ENCODE results near the gene ALDH5A1.

ALDH5A1 gene

GRCh38 chr6:24458134-24458533 lies 36.6 kb upstream of the ALDH5A1 start:
- Histone ChIP-seq H3K9me3 (ENCODE audit: control insufficient read depth, insufficient read depth, low read length) (no peaks in the 10 kb centered on the region), H3K36me3 (ENCODE audit: control insufficient read depth, insufficient read depth, low read length) (0 out of 2 replicates have a peak, but pooled peaks cover 3% of the 10 kb centered on the region), H3K4me3 (ENCODE audit: low read length) (no peak overlapping the region), H3K27ac (ENCODE audit: low read length) (no peak overlapping the region), H3K4me1 (ENCODE audit: control insufficient read depth, insufficient read depth, low read length) (no peaks in the 10 kb centered on the region), H3K27me3 (ENCODE audit: control insufficient read depth, insufficient read depth, low read length) (no peaks in the 10 kb centered on the region)
- no peak for DNase-seq (ENCODE audit: low read depth, low spot score)
- no CpG with 5 or more reads among the region's 4 CpGs for WGBS (ENCODE audit: insufficient coverage, insufficient read length)

- no peak for DNase-seq (ENCODE audit: low read depth, low spot score)
- Histone ChIP-seq H3K36me3 (ENCODE audit: control insufficient read depth, insufficient read depth, low read length) (0 out of 2 replicates have a peak, but pooled peaks cover 3% of the 10 kb centered on the region), H3K27me3 (ENCODE audit: control insufficient read depth, insufficient read depth, low read length) (no peaks in the 10 kb centered on the region), H3K27ac (ENCODE audit: low read length) (no peak overlapping the region), H3K9me3 (ENCODE audit: control insufficient read depth, insufficient read depth, low read length) (no peaks in the 10 kb centered on the region), H3K4me3 (ENCODE audit: low read length) (no peak overlapping the region), H3K4me1 (ENCODE audit: control insufficient read depth, insufficient read depth, low read length) (no peaks in the 10 kb centered on the region)
- WGBS (ENCODE audit: insufficient coverage, insufficient read length): no CpG with 5 or more reads among the region's 2 CpGs
These were observed 35.8 kb upstream of the ALDH5A1 start for GRCh38 chr6:24458941-24459340.

GRCh38 chr6:24460966-24461365 lies 33.8 kb upstream of the ALDH5A1 start:
- Histone ChIP-seq H3K9me3 (ENCODE audit: control insufficient read depth, insufficient read depth, low read length) (no peaks in the 10 kb centered on the region), H3K36me3 (ENCODE audit: control insufficient read depth, insufficient read depth, low read length) (0 out of 2 replicates have a peak, but pooled peaks cover 3% of the 10 kb centered on the region), H3K27me3 (ENCODE audit: control insufficient read depth, insufficient read depth, low read length) (no peaks in the 10 kb centered on the region), H3K4me1 (ENCODE audit: control insufficient read depth, insufficient read depth, low read length) (no peaks in the 10 kb centered on the region), H3K4me3 (ENCODE audit: low read length) (no peak overlapping the region), H3K27ac (ENCODE audit: low read length) (no peak overlapping the region)
- WGBS (ENCODE audit: insufficient coverage, insufficient read length): no CpG with 5 or more reads among the region's 4 CpGs
- no peak for DNase-seq (ENCODE audit: low read depth, low spot score)

GRCh38 chr6:24464253-24465038 lies 30.3 kb upstream of the ALDH5A1 start:
- DNase-seq (ENCODE audit: low read depth, low spot score): no peak
- no peaks in the 10 kb centered on the region for H3K27me3 ChIP-seq (ENCODE audit: control insufficient read depth, insufficient read depth, low read length)
- H3K27ac ChIP-seq (ENCODE audit: low read length): no peak overlapping the region
- no peaks in the 10 kb centered on the region for H3K9me3 ChIP-seq (ENCODE audit: control insufficient read depth, insufficient read depth, low read length)
- no peak overlapping the region for H3K4me3 ChIP-seq (ENCODE audit: low read length)
- WGBS (ENCODE audit: insufficient coverage, insufficient read length): no CpG with 5 or more reads among the region's 11 CpGs
- H3K4me1 ChIP-seq (ENCODE audit: control insufficient read depth, insufficient read depth, low read length): no peaks in the 10 kb centered on the region
- 0 out of 2 replicates have a peak, but pooled peaks cover 3% of the 10 kb centered on the region for H3K36me3 ChIP-seq (ENCODE audit: control insufficient read depth, insufficient read depth, low read length)

- Histone ChIP-seq H3K36me3 (ENCODE audit: control insufficient read depth, insufficient read depth, low read length) (no peaks in the 10 kb centered on the region), H3K4me3 (ENCODE audit: low read length) (no peak overlapping the region), H3K9me3 (ENCODE audit: control insufficient read depth, insufficient read depth, low read length) (no peaks in the 10 kb centered on the region), H3K27me3 (ENCODE audit: control insufficient read depth, insufficient read depth, low read length) (no peaks in the 10 kb centered on the region), H3K27ac (ENCODE audit: low read length) (no peak overlapping the region), H3K4me1 (ENCODE audit: control insufficient read depth, insufficient read depth, low read length) (no peaks in the 10 kb centered on the region)
- no peak for DNase-seq (ENCODE audit: low read depth, low spot score)
- WGBS (ENCODE audit: insufficient coverage, insufficient read length): no CpG with 5 or more reads among the region's 7 CpGs
These were observed 25.0 kb upstream of the ALDH5A1 start for GRCh38 chr6:24469811-24470210.

- Histone ChIP-seq H3K9me3 (ENCODE audit: control insufficient read depth, insufficient read depth, low read length) (no peaks in the 10 kb centered on the region), H3K27ac (ENCODE audit: low read length) (no peak overlapping the region), H3K4me3 (ENCODE audit: low read length) (no peak overlapping the region), H3K27me3 (ENCODE audit: control insufficient read depth, insufficient read depth, low read length) (no peaks in the 10 kb centered on the region), H3K4me1 (ENCODE audit: control insufficient read depth, insufficient read depth, low read length) (no peaks in the 10 kb centered on the region), H3K36me3 (ENCODE audit: control insufficient read depth, insufficient read depth, low read length) (no peaks in the 10 kb centered on the region)
- no peak for DNase-seq (ENCODE audit: low read depth, low spot score)
These were observed 22.6 kb upstream of the ALDH5A1 start for GRCh38 chr6:24472181-24472580.

- no peak for DNase-seq (ENCODE audit: low read depth, low spot score)
- no peaks in the 10 kb centered on the region for H3K9me3 ChIP-seq (ENCODE audit: control insufficient read depth, insufficient read depth, low read length)
- H3K4me3 ChIP-seq (ENCODE audit: low read length): no peak overlapping the region
- no peaks in the 10 kb centered on the region for H3K27me3 ChIP-seq (ENCODE audit: control insufficient read depth, insufficient read depth, low read length)
- WGBS (ENCODE audit: insufficient coverage, insufficient read length): no CpG with 5 or more reads among the region's 6 CpGs
- no peaks in the 10 kb centered on the region for H3K4me1 ChIP-seq (ENCODE audit: control insufficient read depth, insufficient read depth, low read length)
- H3K27ac ChIP-seq (ENCODE audit: low read length): no peak overlapping the region
- no peaks in the 10 kb centered on the region for H3K36me3 ChIP-seq (ENCODE audit: control insufficient read depth, insufficient read depth, low read length)
These were observed 18.1 kb upstream of the ALDH5A1 start for GRCh38 chr6:24476631-24477030.

- Histone ChIP-seq H3K36me3 (ENCODE audit: control insufficient read depth, insufficient read depth, low read length) (no peaks in the 10 kb centered on the region), H3K27ac (ENCODE audit: low read length) (no peak overlapping the region), H3K4me1 (ENCODE audit: control insufficient read depth, insufficient read depth, low read length) (no peaks in the 10 kb centered on the region), H3K27me3 (ENCODE audit: control insufficient read depth, insufficient read depth, low read length) (no peaks in the 10 kb centered on the region), H3K9me3 (ENCODE audit: control insufficient read depth, insufficient read depth, low read length) (no peaks in the 10 kb centered on the region), H3K4me3 (ENCODE audit: low read length) (no peak overlapping the region)
- no peak for DNase-seq (ENCODE audit: low read depth, low spot score)
- no CpG with 5 or more reads among the region's 1 CpG for WGBS (ENCODE audit: insufficient coverage, insufficient read length)
These were observed 17.7 kb upstream of the ALDH5A1 start for GRCh38 chr6:24477070-24477469.

GRCh38 chr6:24478903-24479302 lies 15.9 kb upstream of the ALDH5A1 start:
- H3K4me1 ChIP-seq (ENCODE audit: control insufficient read depth, insufficient read depth, low read length): no peaks in the 10 kb centered on the region
- H3K9me3 ChIP-seq (ENCODE audit: control insufficient read depth, insufficient read depth, low read length): no peaks in the 10 kb centered on the region
- H3K4me3 ChIP-seq (ENCODE audit: low read length): no peak overlapping the region
- no peak for DNase-seq (ENCODE audit: low read depth, low spot score)
- no CpG with 5 or more reads among the region's 4 CpGs for WGBS (ENCODE audit: insufficient coverage, insufficient read length)
- no peak overlapping the region for H3K27ac ChIP-seq (ENCODE audit: low read length)
- no peaks in the 10 kb centered on the region for H3K27me3 ChIP-seq (ENCODE audit: control insufficient read depth, insufficient read depth, low read length)
- H3K36me3 ChIP-seq (ENCODE audit: control insufficient read depth, insufficient read depth, low read length): no peaks in the 10 kb centered on the region

GRCh38 chr6:24480705-24481104 lies 14.1 kb upstream of the ALDH5A1 start:
- Histone ChIP-seq H3K9me3 (ENCODE audit: control insufficient read depth, insufficient read depth, low read length) (no peaks in the 10 kb centered on the region), H3K27me3 (ENCODE audit: control insufficient read depth, insufficient read depth, low read length) (no peaks in the 10 kb centered on the region), H3K27ac (ENCODE audit: low read length) (no peak overlapping the region), H3K4me1 (ENCODE audit: control insufficient read depth, insufficient read depth, low read length) (no peaks in the 10 kb centered on the region), H3K4me3 (ENCODE audit: low read length) (no peak overlapping the region), H3K36me3 (ENCODE audit: control insufficient read depth, insufficient read depth, low read length) (no peaks in the 10 kb centered on the region)
- no CpG with 5 or more reads among the region's 9 CpGs for WGBS (ENCODE audit: insufficient coverage, insufficient read length)
- no peak for DNase-seq (ENCODE audit: low read depth, low spot score)

GRCh38 chr6:24481449-24481848 lies 13.3 kb upstream of the ALDH5A1 start:
- DNase-seq (ENCODE audit: low read depth, low spot score): no peak
- Histone ChIP-seq H3K27ac (ENCODE audit: low read length) (no peak overlapping the region), H3K9me3 (ENCODE audit: control insufficient read depth, insufficient read depth, low read length) (no peaks in the 10 kb centered on the region), H3K4me1 (ENCODE audit: control insufficient read depth, insufficient read depth, low read length) (no peaks in the 10 kb centered on the region), H3K4me3 (ENCODE audit: low read length) (no peak overlapping the region), H3K36me3 (ENCODE audit: control insufficient read depth, insufficient read depth, low read length) (no peaks in the 10 kb centered on the region), H3K27me3 (ENCODE audit: control insufficient read depth, insufficient read depth, low read length) (no peaks in the 10 kb centered on the region)
- WGBS (ENCODE audit: insufficient coverage, insufficient read length): no CpG with 5 or more reads among the region's 5 CpGs
